Fibroblast of skin of left biceps (primary cell): ENCODE data around the gene SRGAP3.

Source experiments
- DNase-seq, 2 experiments: peaks; one replicate each; pipeline ENCODE4 v3.0.0-alpha.2; 2013; ENCODE audit warnings: low read depth in 2 of 2

The SRGAP3 gene

DNA sequence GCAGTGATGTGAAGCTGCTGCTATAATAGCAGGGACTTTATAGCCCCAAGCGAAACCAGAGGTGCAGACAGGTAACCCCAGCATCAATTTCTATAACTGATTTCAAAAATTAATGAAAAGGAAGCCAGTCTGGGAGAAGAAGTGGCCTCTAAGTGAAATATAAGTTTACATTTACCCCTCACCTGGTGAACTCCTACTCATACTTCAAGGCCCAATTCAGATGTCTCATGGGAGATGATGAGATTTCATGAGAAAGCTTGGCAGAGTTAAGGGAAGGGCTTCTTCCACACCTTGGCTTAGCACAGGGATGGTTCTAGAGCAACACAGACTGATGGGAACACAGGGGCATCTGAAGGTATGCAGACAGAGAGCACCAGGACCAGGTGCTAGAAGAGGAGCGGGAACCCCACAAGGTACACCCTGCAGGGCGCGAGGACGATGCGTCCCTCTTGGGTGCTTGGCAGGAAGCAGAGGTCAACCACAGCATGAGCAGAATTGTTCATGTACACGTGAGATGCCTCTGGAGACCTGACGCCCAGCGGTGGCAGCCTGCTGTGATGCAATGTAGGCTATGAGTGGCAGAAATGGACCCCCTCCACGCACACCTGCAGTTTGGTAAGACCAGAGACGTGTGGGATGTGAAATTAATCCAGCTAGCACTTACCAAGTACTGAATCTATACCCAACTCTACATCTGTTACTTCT, 102.9 kb downstream of the SRGAP3 start:
- DNase-seq = no peak

DNA sequence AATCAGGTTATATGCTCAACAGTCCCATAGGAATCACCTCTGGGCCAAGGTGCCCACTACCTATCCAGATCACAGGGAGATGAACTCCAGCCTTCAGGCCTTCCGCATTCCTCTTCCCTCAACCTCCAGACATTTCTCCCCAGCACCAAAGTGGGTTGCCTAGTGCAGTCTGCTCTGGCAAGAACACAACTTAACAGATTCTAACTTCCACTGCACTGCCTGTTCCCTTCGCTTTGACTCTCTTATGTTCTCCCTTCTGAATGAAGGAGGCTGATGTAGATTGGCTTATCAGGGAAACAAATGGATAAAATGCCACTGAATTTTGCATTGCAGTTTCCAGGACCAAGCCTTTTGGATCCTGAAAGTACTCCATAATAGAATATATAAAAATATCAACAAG, 106.3 kb downstream of the SRGAP3 start:
- DNase-seq = no peak

DNA sequence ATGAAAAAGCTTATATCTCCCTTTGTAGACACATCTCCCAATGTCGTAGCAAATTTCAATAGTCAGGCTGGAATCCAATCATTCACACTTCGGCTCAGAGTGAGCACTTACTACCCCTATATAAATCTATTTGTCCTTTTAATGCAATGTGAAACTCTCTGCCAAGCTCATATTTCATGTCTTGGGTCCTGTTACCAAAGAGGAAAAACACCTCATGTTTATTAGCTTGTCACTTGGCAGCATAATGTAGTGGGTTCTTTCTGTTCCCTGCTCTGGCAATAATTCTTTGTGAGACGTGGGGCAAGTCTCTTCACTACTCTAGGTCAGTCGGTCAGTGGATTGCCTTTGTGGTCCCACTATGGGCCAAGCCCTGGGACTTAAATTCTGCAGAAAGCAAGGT, 107.1 kb downstream of the SRGAP3 start:
- DNase-seq = no peak

DNA sequence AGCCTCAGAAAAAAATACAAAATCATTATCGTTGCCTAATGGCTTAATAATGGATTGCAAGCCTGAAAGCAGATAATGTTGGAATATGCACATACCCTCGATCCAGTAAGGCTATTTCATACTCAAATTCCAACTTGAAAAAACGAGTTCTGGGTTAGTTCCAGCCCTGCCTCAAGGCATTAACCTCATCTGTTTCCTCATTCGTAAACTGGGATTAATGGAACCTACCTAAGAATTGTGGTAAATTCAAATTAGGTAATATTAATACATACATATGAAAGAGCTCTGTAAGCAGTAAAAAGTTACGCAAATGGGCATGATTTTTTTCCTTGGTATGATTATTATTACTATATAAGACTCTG, 107.5 kb downstream of the SRGAP3 start:
- DNase-seq = no peak

DNA sequence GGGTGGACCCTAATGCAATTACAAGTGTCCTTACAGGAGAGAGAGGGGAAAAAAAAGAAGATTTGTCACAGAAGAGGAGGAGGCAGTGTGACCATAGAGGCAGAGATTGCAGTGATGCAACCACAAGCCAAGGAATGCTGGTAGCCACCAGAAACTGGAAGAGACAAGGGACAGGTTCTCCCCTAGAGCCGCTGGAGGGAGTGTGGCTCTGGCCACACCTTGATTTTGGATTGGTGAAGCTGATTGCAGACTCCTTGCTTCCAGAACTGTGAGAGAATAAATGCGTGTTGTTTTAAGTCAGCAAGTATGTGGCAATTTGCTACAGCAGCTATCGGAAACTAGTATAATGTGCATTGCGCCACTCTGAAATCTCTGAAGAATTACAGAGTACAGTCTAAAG, 110.1 kb downstream of the SRGAP3 start:
- no peak for DNase-seq

DNA sequence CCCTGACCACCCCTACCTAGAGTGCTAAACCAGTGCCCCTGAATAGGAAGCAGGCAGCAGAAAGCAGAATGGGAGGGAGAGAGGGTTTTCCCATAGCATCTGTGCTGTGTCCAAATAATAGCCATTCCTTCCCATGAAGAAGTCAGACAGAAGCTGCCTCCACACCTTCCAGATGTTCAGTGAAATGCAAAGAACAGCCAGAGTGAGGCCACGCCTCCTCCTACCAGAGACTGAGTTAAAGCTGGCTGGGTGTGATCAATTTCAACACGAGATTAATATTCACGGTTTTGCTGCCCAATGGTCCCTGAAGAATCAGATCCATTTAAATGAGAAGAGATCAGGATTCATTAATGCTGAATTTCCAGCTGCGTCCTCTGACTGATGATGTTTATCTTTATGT, 111.8 kb downstream of the SRGAP3 start:
- no peak for DNase-seq

DNA sequence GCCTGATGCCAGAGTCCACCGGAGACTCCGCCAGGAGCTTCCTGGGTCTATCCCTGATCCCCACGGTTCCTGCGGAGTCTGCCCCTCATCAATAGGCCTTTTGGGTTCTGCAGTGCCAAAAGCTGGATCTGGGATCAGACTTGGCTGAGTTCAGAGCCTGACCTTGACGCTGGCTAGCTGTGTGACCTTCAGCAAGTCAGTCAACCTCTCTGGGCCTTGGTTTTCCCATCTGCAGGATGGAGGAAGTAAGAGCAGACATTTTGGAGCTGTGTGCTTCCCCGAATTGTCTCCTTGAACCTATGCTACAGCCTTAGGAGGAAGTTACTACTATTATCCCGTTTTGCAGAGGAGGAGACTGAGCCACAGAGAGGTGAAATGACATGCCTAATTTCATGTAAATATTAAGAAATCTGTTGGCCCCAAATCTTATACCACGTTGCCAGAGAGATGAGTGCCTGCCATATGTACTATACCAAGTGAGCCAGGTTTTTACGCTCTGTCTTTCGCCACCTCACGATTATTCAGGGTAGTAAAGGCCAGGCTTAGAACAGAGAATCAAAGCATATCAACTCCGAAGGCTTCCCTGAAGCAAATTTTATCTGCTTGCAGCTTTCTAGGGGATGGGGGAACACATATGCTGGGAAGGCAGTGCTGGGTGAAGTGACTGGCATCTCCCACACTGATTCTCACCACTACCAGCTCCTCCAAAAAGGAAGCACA, 112.5 kb downstream of the SRGAP3 start:
- DNase-seq = no peak

DNA sequence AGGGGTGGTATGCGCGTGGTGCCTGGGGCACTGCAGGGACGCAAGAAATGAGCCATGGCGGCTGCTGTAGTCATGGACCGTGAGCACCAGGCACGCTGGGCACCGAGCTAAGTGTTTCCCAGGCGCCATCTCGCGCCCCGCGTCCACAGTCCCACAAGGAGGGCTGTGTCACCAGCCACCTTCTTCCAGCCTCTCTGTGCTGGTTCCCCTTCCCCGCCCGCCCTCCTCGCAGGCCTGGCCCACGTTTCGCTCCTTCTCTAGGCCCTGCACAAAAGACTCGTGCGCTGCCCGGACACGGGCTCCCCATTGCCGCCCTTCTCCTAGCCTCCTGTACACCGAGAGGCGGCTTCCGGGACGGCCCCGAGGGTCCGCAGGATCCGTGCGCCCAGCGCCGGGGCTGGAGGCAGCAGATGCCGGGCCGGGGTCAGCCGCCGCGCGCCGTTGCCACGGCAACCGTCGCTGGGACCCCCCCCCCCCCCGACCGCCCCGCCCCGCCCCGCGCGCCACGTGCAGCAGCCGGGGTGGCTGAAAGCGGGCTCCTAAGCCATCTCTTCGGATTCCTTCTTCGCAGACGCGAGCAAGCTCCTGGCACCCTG, 113.4 kb downstream of the SRGAP3 start:
- no peak for DNase-seq

DNA sequence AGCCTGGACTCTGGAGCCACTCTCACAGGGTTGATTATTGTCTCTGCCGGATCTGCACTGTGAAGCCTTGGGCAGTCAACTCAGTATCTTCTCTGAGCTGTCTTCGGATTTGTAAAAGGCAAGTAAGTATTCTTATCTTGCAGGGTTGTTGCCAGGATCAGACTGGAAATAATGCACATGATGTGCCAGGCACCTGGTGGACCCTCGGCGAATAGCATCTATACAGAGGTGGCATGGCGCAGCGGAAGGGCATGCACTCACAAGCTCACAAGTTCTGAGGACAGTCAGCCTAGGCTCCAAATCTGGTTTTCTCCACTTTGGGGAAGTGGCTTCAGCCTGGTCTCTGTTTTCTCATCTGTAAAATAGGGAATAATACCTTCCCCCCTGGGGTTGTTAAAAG, 113.9 kb downstream of the SRGAP3 start:
- DNase-seq = no peak

DNA sequence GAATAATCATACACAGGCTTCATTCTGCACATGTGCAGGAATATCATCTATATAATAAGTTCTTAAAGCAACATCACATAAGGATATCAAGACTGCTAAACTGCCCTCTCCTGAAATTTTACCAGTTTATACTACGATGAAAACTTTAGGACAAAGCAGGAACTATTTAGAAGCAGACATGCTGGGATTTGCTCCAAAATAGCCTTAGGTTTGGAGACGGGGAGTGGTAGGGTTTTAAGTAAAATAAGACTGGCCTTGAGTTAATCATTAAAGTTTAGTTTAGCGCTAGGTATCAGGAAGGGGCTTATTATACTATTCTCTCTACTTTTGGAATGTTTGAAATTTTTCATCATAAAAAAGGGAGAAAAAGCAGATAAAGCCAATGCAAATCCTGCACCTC, 115.8 kb downstream of the SRGAP3 start:
- no peak for DNase-seq

DNA sequence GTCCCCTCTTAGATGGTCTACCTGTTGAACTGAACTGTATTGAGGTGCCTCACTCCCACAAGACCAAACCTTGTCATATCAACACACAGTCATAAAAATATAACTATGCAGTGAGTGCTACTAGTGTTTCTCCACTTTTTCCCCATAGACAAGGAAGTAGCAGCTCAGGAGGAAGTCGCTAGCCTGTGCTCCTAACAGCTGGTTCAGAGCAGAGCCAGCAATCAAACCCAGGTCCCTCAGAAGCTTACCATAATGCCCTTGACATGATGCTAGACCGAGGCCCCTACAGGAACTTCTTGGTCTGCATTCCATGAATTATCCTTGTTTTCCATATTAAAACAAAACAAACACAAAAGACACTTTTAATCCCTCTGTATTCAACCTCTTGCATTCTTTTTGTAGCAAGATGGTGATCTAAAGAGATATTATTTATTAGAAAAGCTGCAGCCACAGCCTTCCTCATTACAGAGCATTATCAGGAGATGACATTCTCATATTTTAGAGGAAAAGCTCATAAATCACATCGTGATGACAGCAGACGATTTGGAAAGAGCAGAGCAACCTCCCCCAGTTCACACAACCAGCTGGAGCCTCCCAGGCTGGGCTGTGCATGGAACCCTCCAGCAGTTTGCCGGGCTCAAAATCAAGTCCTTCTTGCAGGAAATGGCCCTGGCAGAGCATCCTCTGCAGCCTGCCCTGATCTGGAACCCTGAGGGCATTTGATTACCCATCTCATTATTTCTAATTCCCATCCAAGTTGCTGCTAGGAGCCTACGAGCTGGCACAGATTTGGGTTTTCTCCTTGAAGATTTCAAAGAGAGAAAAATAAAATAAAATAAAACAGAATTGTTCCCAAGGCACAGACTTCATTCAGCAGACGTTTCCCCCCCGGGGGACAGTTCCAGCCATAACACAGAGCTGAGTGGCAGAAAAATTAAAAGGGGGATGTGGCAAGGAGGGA, 118.8 kb downstream of the SRGAP3 start:
- peak in 1 of 2 experiments; percentile 35 for DNase-seq

DNA sequence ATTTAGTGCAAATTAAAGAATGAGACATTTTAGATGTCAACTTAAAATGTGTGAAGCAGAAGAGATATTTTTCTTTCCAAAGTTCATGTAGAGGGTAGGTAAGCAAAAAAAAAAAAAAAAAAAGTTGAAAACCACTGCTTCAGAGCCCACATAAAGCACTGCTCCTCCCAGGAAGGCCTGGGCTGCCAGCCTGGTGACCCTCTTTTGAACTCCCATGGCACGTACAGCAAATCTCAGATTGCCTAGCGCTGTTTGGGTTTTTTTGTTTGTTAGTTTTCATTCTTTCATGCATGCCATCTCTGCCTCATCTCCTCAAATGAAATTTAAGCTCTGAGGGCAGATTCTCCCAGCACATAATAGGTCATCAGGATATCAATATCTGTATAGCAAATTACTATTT, 120.1 kb downstream of the SRGAP3 start:
- no peak for DNase-seq

DNA sequence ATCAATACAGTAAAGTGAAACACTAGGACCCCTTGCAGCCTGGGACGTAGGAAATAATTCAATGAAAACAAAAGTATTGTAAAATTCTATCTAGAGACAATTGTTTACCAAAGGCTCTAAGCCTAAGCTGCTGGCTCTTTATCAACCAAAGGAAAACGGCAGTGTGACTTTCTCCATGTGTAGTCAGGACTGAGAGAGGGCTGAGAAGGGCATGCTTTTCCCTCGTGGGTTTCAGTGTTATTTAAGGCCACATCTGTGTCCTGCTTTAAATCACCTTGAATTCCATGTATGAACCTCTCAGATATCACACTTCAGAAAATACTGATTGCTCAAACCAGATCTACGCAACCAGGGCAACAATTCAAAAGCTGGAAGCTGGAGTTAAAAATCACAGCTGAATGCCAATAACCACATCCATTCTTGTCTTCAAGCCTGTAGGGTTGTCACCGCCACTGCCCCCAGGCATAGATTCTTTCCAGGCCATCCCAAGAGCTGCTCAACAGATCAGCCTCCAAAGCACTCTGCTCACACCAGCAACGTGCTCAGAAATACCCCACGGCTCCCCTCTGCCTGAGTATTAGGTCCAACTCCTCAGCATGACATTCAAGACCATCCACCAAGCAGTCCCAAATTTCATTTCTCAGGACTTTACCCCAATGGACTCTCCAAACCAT, 124.0 kb downstream of the SRGAP3 start:
- DNase-seq = no peak

DNA sequence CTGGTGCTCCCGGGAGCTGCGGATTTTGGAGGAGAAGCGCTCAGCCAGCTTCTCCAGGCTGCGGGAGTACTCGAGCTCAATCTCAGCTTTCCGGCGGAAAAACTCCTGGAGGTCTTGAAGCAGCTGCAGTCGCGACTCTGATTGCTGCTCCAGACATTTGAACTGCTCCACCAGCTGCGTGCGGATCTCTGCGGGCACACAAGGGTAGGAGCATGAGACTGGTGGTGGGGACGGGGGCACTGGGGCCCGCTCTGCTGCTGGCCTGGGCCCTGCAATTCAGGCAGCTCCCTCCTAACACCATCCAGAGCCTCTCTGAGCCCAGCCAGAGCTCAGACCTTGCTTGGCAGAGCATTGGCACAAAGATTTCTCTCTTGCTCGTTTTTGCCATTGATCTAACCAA, 124.7 kb downstream of the SRGAP3 start:
- DNase-seq = no peak

DNA sequence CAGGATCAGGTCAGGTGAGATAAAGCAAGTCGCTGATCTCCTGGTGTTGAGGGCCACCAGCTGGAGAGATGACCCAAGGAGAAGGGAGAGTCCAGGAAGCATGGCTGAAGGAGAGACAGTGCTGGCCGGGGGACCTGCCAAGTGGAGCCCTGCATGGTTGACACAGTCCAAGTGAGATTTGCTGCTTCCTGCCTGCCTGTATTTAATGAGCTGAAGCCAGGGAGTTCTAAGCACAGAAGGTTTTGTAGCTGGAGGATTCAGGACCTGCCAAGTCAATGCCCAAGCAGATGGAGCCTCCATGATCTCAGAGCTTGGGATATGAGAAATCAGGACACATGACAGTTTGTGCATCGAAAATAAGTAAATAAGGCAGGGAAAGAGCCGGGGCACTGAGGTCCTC, 125.6 kb downstream of the SRGAP3 start:
- no peak for DNase-seq

DNA sequence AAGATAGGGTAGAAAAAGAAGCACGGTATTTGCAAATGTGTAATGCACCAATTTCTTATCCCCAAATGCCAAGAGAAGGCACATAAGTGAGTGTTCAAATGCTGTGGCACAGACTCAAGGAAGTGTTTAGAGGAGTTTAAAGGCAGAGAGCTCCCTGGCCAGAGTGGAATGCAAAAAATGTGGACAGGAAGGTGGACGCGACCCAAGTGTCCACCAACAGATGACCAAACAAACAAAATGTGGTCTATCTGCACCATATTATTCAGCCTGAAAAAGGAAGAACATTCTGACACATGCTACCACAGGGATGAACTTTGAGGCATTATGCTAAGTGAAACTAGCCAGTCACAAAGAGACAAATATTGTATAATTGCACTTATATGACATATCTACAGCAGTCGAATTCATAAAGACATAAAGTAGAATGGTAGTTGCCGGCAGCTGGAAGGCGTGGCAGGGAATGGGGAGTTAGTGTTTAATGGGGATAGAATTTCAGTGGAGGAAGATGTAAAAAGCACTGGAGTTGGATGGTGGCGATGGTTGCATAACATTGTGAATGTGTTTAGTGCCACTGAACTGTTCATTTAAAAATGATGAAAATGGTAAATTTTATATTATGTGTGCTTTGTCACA, 126.6 kb downstream of the SRGAP3 start:
- no peak for DNase-seq

DNA sequence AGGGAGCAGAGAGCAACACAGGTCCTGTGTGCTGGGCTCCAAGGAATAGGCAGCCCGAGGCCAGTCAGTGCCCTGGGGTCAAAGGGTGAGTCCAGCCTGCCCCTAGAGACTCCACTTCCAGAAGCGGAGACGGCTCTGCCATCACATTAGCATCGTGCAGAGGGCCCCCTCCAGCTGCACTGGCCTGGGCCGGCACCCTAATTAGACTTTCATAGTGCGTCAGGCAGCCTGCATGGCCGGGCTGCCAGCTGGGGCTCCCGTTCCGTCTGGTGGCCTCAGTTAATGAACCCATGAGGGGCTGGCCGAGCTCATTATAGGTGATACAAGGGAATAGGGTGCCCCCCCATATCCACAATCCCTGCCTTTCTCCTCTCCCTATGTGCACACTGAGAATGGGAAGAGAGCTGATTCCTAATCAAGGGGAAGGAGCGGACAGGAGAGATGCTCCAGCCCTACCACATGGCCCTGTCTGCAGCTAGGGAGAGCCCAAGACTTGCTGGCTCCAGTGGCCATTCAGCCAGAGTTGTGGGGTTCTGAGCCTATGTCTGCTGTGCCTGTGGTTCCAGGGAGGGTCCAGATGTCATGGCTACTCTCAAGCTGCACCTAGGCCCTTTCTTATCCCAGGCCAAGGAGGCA, 128.0 kb downstream of the SRGAP3 start:
- no peak for DNase-seq

DNA sequence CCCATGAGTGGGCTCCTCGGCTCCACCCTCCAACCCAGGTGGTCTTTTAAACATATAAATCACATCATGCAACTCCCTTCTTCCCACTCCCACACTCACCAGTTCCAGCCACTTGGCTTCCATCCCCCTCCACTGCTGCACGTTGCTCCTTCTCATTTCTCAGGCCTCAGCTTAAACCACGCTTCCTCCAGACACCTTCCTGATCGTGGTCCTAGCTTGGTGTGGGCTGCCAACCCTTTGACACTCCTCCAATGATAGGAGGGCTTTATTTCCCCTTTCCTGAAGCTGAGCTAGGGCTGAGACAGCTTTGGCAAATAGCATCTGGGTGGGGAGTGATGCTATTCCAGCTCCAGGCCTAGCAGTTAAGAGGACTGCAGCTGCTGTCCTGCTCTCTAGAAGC, 130.1 kb downstream of the SRGAP3 start:
- no peak for DNase-seq

DNA sequence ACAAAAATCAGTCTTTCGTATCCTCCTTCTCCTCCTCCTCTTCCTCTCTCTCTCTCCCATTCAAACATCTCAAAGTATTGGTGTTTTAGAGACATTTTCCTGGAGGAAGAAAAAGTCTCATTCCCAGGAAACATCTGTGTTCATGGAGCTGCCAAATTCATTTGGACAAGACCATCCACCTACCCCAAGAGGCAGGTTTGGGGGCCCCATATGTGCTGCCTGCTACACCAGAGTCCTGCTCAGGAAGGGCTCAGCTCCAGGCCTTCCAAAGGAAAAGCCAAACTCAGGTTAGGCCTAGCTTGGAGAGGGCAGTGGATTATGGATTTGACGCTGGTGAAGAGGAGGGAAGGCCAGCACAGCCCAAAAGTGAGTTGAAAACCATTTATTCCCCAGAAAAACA, 131.2 kb downstream of the SRGAP3 start:
- no peak for DNase-seq

DNA sequence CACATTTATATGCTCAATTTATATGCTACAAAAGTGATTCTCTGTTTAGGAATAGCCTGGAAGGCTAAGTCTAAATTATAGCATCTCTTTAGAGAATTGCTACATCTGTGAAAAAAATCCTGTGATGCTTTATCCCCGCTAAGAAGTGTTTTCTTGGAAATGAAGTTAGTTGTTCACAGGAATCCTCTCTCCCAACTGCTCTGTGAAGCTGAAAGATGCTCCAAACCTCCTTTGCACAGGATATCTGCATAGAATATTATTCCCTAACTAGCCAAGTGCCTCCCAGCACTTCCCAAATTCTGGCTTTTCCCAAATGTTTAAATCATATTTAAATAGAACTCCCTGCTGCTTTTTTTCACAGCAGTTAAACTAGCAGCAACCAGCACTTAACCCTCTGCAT, 132.2 kb downstream of the SRGAP3 start:
- DNase-seq = no peak

DNA sequence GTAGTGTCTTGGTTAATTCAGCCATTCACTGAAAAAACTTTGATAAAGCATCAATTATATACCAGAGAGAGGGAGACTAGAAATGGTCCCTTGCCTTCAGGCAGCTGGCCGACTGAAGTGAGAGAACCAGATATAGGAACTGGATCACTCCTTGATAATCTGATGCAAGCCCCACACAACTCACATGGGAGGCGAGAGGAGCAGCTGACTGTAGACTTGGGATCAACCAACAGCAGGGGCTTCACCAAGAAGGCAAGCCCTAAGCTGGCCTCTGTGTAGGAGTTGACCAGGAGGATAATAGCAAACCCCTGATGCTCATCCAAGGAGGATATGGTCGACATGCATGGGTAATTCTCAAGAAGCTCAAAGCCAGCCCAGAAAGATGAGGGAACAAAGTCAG, 133.1 kb downstream of the SRGAP3 start:
- no peak for DNase-seq
